ENCODE measurements around the gene RGS10. TPM values are rescaled to one million over a fixed set of nuclear protein-coding genes. Genes with fewer than 3 reads are reported as not detected.
A peak's percentile ranks its signal among the peaks of the same experiment; 100 is the strongest.

Gene RGS10
- total RNA-seq, 2 donors from 2014 or later: 8.9 to 28.9 TPM

GRCh38 chr10:119522747-119523426, 19.6 kb downstream of the RGS10 start:
- no peak for ATAC-seq
- no peak for DNase-seq
- intact Hi-C loops (cut with DNase I, micrococcal nuclease): no loop called here

- no peak for DNase-seq
- intact Hi-C loops (cut with DNase I, micrococcal nuclease): no loop called here
- ATAC-seq: no peak
Observed at GRCh38 chr10:119521443-119522204, 20.9 kb downstream of the RGS10 start.

- no peak for DNase-seq
- intact Hi-C loops (cut with DNase I, micrococcal nuclease): no loop called here
- ATAC-seq: no peak
Observed at GRCh38 chr10:119520283-119520682, 22.2 kb downstream of the RGS10 start.

- intact Hi-C loops (cut with DNase I, micrococcal nuclease): no loop called here
- ATAC-seq (no peak), DNase-seq (no peak)
Observed at GRCh38 chr10:119518936-119519335, 23.6 kb downstream of the RGS10 start.

- intact Hi-C loops (cut with DNase I, micrococcal nuclease): no loop called here
- DNase-seq (no peak), ATAC-seq (no peak)
Observed at GRCh38 chr10:119518176-119518575, 24.3 kb downstream of the RGS10 start.

- DNase-seq (peak in 1 of 2 donors; percentile 52), ATAC-seq (no peak)
- intact Hi-C loops (cut with DNase I, micrococcal nuclease): no loop called here
Observed at GRCh38 chr10:119517235-119518141, 25.0 kb downstream of the RGS10 start.

GRCh38 chr10:119516381-119517234, 25.9 kb downstream of the RGS10 start:
- peak in 1 of 2 donors; percentile 44 for DNase-seq

GRCh38 chr10:119515511-119516045, 26.9 kb downstream of the RGS10 start:
- ATAC-seq (no peak), DNase-seq (no peak)
- intact Hi-C loops (cut with DNase I, micrococcal nuclease): no loop called here

More at GRCh38 chr10:119516381-119517234, 25.9 kb downstream of the RGS10 start:
- ATAC-seq: peak; percentile 33
- intact Hi-C loops (cut with DNase I, micrococcal nuclease): no loop called here

GRCh38 chr10:119514819-119515218, 27.7 kb downstream of the RGS10 start:
- ATAC-seq (no peak), DNase-seq (no peak)
- intact Hi-C loops (cut with DNase I, micrococcal nuclease): no loop called here

- ATAC-seq (no peak), DNase-seq (no peak)
- intact Hi-C loops (cut with DNase I, micrococcal nuclease): no loop called here
Observed at GRCh38 chr10:119511828-119512515, 30.5 kb downstream of the RGS10 start.

GRCh38 chr10:119509909-119510451, 32.5 kb downstream of the RGS10 start:
- ATAC-seq: no peak
- DNase-seq: peak in 1 of 2 donors; percentile 49
- intact Hi-C loops (cut with DNase I, micrococcal nuclease): no loop called here

GRCh38 chr10:119507115-119507514, 35.4 kb downstream of the RGS10 start:
- ATAC-seq: no peak
- intact Hi-C loops (cut with DNase I, micrococcal nuclease): no loop called here
- no peak for DNase-seq

- intact Hi-C loops (cut with DNase I, micrococcal nuclease): no loop called here
- DNase-seq (no peak), ATAC-seq (no peak)
Observed at GRCh38 chr10:119505588-119506315, 36.8 kb downstream of the RGS10 start.

GRCh38 chr10:119505131-119505551, 37.4 kb downstream of the RGS10 start:
- ATAC-seq (no peak), DNase-seq (peak in 1 of 2 donors; percentile 42)
- intact Hi-C loops (cut with DNase I, micrococcal nuclease): no loop called here

- ATAC-seq (no peak), DNase-seq (no peak)
- intact Hi-C loops (cut with DNase I, micrococcal nuclease): no loop called here
Observed at GRCh38 chr10:119504651-119505050, 37.9 kb downstream of the RGS10 start.

- intact Hi-C loops (cut with DNase I, micrococcal nuclease): no loop called here
- DNase-seq (no peak), ATAC-seq (no peak)
Observed at GRCh38 chr10:119503821-119504220, 38.7 kb downstream of the RGS10 start.
